ENCODE measurements around the gene TMEM233.
"Not testable (repeated sequence)": the region's sequence is repeated elsewhere in the genome, so short reads cannot be mapped to it uniquely, and the experiment has no call there.

Gene TMEM233

GRCh38 chr12:119658166-119658565 is 64.6 kb downstream of the TMEM233 start:
- not testable (repeated sequence) for DNase-seq (ENCODE audit: low read depth in 2 of 2)

GRCh38 chr12:119659289-119659897 is 65.8 kb downstream of the TMEM233 start:
- peak in 1 of 2 donors; percentile 13 for DNase-seq (ENCODE audit: low read depth in 2 of 2)

GRCh38 chr12:119660076-119660475 is 66.5 kb downstream of the TMEM233 start:
- no peak for DNase-seq (ENCODE audit: low read depth in 2 of 2)

- no peak for DNase-seq (ENCODE audit: low read depth in 2 of 2)
Measured at GRCh38 chr12:119661882-119662281, 68.3 kb downstream of the TMEM233 start.

- DNase-seq (ENCODE audit: low read depth in 2 of 2): no peak
Measured at GRCh38 chr12:119664642-119665041, 71.1 kb downstream of the TMEM233 start.

- no peak for DNase-seq (ENCODE audit: low read depth in 2 of 2)
Measured at GRCh38 chr12:119665164-119665929, 71.8 kb downstream of the TMEM233 start.

- DNase-seq (ENCODE audit: low read depth in 2 of 2): no peak
Measured at GRCh38 chr12:119666226-119666795, 72.7 kb downstream of the TMEM233 start.

- no peak for DNase-seq (ENCODE audit: low read depth in 2 of 2)
Measured at GRCh38 chr12:119666900-119667576, 73.5 kb downstream of the TMEM233 start.

GRCh38 chr12:119667577-119668323 is 74.2 kb downstream of the TMEM233 start, which contains the start of gene PRKAB1:
TSS of gene PRKAB1 (plus strand) at chr12:119668133. CDS start at chr12:119668245, 112 bp downstream.
- peak; percentile 89 to 90 for DNase-seq (ENCODE audit: low read depth in 2 of 2)

- no peak for DNase-seq (ENCODE audit: low read depth in 2 of 2)
Measured at GRCh38 chr12:119668324-119668841, 74.8 kb downstream of the TMEM233 start.

- DNase-seq (ENCODE audit: low read depth in 2 of 2): no peak
Measured at GRCh38 chr12:119669744-119670472, 76.3 kb downstream of the TMEM233 start.

- no peak for DNase-seq (ENCODE audit: low read depth in 2 of 2)
Measured at GRCh38 chr12:119671070-119671469, 77.5 kb downstream of the TMEM233 start.

GRCh38 chr12:119672194-119672593 is 78.6 kb downstream of the TMEM233 start:
- no peak for DNase-seq (ENCODE audit: low read depth in 2 of 2)

- no peak for DNase-seq (ENCODE audit: low read depth in 2 of 2)
Measured at GRCh38 chr12:119673634-119674033, 80.1 kb downstream of the TMEM233 start.

- no peak for DNase-seq (ENCODE audit: low read depth in 2 of 2)
Measured at GRCh38 chr12:119674560-119674959, 81.0 kb downstream of the TMEM233 start.

GRCh38 chr12:119676022-119676421 is 82.4 kb downstream of the TMEM233 start:
- no peak for DNase-seq (ENCODE audit: low read depth in 2 of 2)

GRCh38 chr12:119676573-119676972 is 83.0 kb downstream of the TMEM233 start:
- DNase-seq (ENCODE audit: low read depth in 2 of 2): no peak

GRCh38 chr12:119678459-119678858 is 84.9 kb downstream of the TMEM233 start:
- DNase-seq (ENCODE audit: low read depth in 2 of 2): no peak

GRCh38 chr12:119679081-119679480 is 85.5 kb downstream of the TMEM233 start:
- DNase-seq (ENCODE audit: low read depth in 2 of 2): no peak

GRCh38 chr12:119679490-119679889 is 85.9 kb downstream of the TMEM233 start:
- no peak for DNase-seq (ENCODE audit: low read depth in 2 of 2)

GRCh38 chr12:119681111-119681510 is 87.5 kb downstream of the TMEM233 start:
- no peak for DNase-seq (ENCODE audit: low read depth in 2 of 2)
